Measurements from ENCODE around the gene FGD4. TPM values are rescaled to one million over a fixed set of nuclear protein-coding genes. Genes with fewer than 3 reads are reported as not detected.

FGD4 gene
- total RNA-seq, 1 experiment from 2014 or later = 31.6 TPM

DNA sequence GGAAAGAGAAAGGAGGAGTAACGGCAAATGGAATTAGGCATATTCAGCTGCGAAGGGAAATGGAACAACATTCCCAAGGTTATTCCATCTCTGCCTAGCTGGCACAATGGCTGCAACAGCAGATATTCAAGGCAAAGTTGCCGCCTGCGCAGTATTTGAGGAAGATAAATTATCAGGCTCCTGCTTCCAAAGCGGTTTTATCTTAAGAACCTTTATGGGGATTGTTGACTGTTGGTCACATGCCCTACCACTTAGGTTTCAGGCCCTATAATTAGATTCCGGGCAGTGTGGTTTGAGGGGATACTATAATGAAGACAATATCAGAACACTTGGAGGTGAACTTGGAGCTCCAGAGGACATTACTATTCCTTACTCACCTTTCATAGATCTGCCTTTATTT, 99.7 kb downstream of the FGD4 start:
- H3K9me3 Mint-ChIP-seq (ENCODE audit: unreplicated experiment) = no peaks in the 10 kb centered on the region
- Histone ChIP-seq H3K4me3 (ENCODE audit: low read depth, low read length) (no peak overlapping the region), H3K4me1 (peaks cover 22% of the 10 kb centered on the region), H3K27me3 (replicated peaks; ENCODE audit: control insufficient read depth, insufficient read depth, low read length) (no peaks in the 10 kb centered on the region), H3K36me3 (ENCODE audit: control insufficient read depth, insufficient read depth, low read length) (no peaks in the 10 kb centered on the region), H3K9me3 (no peaks in the 10 kb centered on the region)
- peak overlapping the region; percentile 53 for H3K27ac Mint-ChIP-seq (ENCODE audit: unreplicated experiment)
- H3K36me3 Mint-ChIP-seq (ENCODE audit: insufficient read depth, unreplicated experiment) = peaks cover 6% of the 10 kb centered on the region
- CTCF ChIA-PET = no interaction called here
- POLR2A ChIA-PET = no interaction called here
- peaks cover 21% of the 10 kb centered on the region for H3K4me1 Mint-ChIP-seq (ENCODE audit: low read depth, unreplicated experiment)
- BruUV-seq (replicated peaks) = no TSS peak
- intact Hi-C loops (cut with micrococcal nuclease; ENCODE audit: unreplicated experiment) = no loop called here
- no peak overlapping the region for H3K4me3 Mint-ChIP-seq (ENCODE audit: unreplicated experiment)
- DNase-seq = no peak
- no peaks in the 10 kb centered on the region for H3K27me3 Mint-ChIP-seq (ENCODE audit: insufficient read depth, unreplicated experiment)
- TF ChIP-seq, protein P1, sequence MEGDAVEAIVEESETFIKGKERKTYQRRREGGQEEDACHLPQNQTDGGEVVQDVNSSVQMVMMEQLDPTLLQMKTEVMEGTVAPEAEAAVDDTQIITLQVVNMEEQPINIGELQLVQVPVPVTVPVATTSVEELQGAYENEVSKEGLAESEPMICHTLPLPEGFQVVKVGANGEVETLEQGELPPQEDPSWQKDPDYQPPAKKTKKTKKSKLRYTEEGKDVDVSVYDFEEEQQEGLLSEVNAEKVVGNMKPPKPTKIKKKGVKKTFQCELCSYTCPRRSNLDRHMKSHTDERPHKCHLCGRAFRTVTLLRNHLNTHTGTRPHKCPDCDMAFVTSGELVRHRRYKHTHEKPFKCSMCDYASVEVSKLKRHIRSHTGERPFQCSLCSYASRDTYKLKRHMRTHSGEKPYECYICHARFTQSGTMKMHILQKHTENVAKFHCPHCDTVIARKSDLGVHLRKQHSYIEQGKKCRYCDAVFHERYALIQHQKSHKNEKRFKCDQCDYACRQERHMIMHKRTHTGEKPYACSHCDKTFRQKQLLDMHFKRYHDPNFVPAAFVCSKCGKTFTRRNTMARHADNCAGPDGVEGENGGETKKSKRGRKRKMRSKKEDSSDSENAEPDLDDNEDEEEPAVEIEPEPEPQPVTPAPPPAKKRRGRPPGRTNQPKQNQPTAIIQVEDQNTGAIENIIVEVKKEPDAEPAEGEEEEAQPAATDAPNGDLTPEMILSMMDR (IDR thresholded peaks at IDR 0.05; ENCODE audit: insufficient read depth in 1 of 2, low read depth in 1 of 2, low read length in 1 of 2, severe bottlenecking in 1 of 2, unreplicated experiment in 1 of 2) = no peak

DNA sequence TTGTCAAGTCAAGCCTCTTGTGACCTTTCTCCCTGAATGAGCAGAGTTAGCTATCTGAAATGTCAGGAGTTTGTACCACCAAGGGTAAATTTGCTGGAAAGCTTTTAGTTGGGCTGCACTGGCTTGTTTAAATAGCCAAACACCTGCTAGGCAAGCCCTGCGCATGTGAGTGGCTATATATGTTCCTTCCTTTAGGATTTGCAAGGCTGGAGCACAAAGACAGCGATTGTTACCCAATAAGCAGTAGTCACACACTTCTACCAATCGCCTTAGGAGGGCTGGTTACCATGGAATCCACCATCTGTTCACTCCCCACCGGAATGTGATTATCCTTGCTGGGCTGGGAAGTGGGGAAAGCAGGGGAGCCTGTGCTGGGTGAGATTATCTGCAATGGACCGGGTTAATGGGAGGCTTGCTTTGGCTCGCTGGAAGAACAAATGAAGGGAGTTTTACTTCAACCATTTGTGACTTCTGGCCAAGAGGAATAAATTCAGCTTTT, 102.5 kb downstream of the FGD4 start:
- POLR2A ChIA-PET = interaction anchor here (0.5 to 0.7 kb wide), 2 partner anchors 8 to 100 kb away, joined by 3 to 4 read pairs; no protein-coding TSS in a partner anchor
- H3K9me3 ChIP-seq = no peaks in the 10 kb centered on the region
- DNase-seq = peak; percentile 91 to 92
- Mint-ChIP-seq H3K27me3 (ENCODE audit: insufficient read depth, unreplicated experiment) (no peaks in the 10 kb centered on the region), H3K9me3 (ENCODE audit: unreplicated experiment) (no peaks in the 10 kb centered on the region), H3K4me1 (ENCODE audit: low read depth, unreplicated experiment) (peaks cover 34% of the 10 kb centered on the region), H3K36me3 (ENCODE audit: insufficient read depth, unreplicated experiment) (peaks cover 6% of the 10 kb centered on the region), H3K27ac (ENCODE audit: unreplicated experiment) (peak overlapping the region; percentile 71), H3K4me3 (ENCODE audit: unreplicated experiment) (peak overlapping the region; percentile 58)
- TF ChIP-seq, protein P1 (IDR thresholded peaks at IDR 0.05; ENCODE audit: insufficient read depth in 1 of 2, low read depth in 1 of 2, low read length in 1 of 2, severe bottlenecking in 1 of 2, unreplicated experiment in 1 of 2) = no peak
- intact Hi-C loops (cut with micrococcal nuclease; ENCODE audit: unreplicated experiment) = loop anchor here (1.0 kb wide), 2 partner anchors 32 to 41 kb away; no protein-coding TSS in a partner anchor
- no peaks in the 10 kb centered on the region for H3K27me3 ChIP-seq (replicated peaks; ENCODE audit: control insufficient read depth, insufficient read depth, low read length)
- H3K4me1 ChIP-seq = peaks cover 22% of the 10 kb centered on the region
- peak overlapping the region; percentile 36 for H3K4me3 ChIP-seq (ENCODE audit: low read depth, low read length)
- CTCF ChIA-PET = interaction anchor here (0.6 to 1.5 kb wide), 3 partner anchors 45 to 103 kb away, joined by 3 to 8 read pairs (median 4); partner anchors contain the start of gene FGD4
- BruUV-seq (replicated peaks) = no TSS peak
- no peaks in the 10 kb centered on the region for H3K36me3 ChIP-seq (ENCODE audit: control insufficient read depth, insufficient read depth, low read length)

DNA sequence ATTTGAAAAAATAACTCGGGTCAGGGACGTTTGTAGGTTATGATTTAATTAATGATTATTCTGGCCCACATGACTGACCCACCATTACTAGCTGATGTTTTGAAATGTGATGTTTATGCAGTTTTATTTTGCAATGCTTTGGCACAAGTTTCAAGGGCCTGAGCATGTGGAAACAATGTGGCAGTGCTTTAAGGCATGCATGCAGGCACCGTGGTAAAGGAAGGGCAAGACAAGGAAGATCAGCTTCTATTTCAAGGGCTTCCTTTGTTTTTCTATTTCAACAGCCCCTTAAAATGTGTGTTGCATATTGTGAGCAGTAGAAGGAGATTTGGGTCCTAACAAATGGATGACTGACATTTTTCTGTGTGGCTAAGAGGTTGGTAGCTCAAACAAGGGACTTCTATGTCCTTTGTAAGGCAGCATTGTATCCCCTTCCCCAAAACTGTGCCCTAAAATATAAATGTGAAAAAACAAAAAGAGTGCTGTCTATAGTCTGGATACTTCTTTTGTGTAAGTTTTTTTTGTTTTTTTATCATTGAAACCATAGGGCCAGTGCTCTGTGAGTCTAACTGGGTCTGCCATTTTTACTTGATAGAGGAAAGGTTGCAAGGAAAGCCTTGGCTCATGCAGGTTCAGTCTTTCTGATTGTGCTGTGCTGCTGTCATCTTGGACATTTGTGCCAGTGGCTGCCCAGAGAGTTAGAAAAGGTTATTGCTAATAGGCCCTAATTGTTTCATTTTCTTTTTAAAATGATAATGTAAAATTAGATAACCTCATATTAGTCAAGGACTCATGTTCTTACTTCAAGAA, 103.5 kb downstream of the FGD4 start:
- no peaks in the 10 kb centered on the region for H3K36me3 ChIP-seq (ENCODE audit: control insufficient read depth, insufficient read depth, low read length)
- no peak for DNase-seq
- no peaks in the 10 kb centered on the region for H3K9me3 ChIP-seq
- CTCF ChIA-PET = interaction anchor here (0.5 kb wide), 1 partner anchor 163 kb away, joined by 3 read pairs; no protein-coding TSS in a partner anchor
- Mint-ChIP-seq H3K27ac (ENCODE audit: unreplicated experiment) (peak overlapping the region; percentile 71), H3K27me3 (ENCODE audit: insufficient read depth, unreplicated experiment) (no peaks in the 10 kb centered on the region), H3K36me3 (ENCODE audit: insufficient read depth, unreplicated experiment) (peaks cover 6% of the 10 kb centered on the region), H3K9me3 (ENCODE audit: unreplicated experiment) (no peaks in the 10 kb centered on the region), H3K4me3 (ENCODE audit: unreplicated experiment) (no peak overlapping the region), H3K4me1 (ENCODE audit: low read depth, unreplicated experiment) (peaks cover 34% of the 10 kb centered on the region)
- TF ChIP-seq, protein P1 (IDR thresholded peaks at IDR 0.05; ENCODE audit: insufficient read depth in 1 of 2, low read depth in 1 of 2, low read length in 1 of 2, severe bottlenecking in 1 of 2, unreplicated experiment in 1 of 2) = no peak
- POLR2A ChIA-PET = no interaction called here
- BruUV-seq (replicated peaks) = no TSS peak
- peaks cover 22% of the 10 kb centered on the region for H3K4me1 ChIP-seq
- intact Hi-C loops (cut with micrococcal nuclease; ENCODE audit: unreplicated experiment) = loop anchor here (1.0 kb wide), 1 partner anchor 42 kb away; no protein-coding TSS in a partner anchor
- H3K4me3 ChIP-seq (ENCODE audit: low read depth, low read length) = peak overlapping the region; percentile 36
- no peaks in the 10 kb centered on the region for H3K27me3 ChIP-seq (replicated peaks; ENCODE audit: control insufficient read depth, insufficient read depth, low read length)

All from Caco-2 (cell line).